ENCODE measurements around the gene RIOK2. TPM values are rescaled to one million over a fixed set of nuclear protein-coding genes. Genes with fewer than 3 reads are reported as not detected.
"Not testable (repeated sequence)": the region's sequence is repeated elsewhere in the genome, so short reads cannot be mapped to it uniquely, and the experiment has no call there.

The RIOK2 gene
- total RNA-seq, 1 donor: 37.6 TPM

GRCh38 chr5:97192580-97193354 lies 9.7 kb upstream of the RIOK2 start:
- DNase-seq (ENCODE audit: low read depth): no peak
- H3K4me3 ChIP-seq (ENCODE audit: low read depth, low read length): no peak overlapping the region
- TF ChIP-seq CTCF (IDR thresholded peaks at IDR 0.05; ENCODE audit: insufficient read depth, low read depth, low read length): no peak

GRCh38 chr5:97191893-97192292 lies 8.8 kb upstream of the RIOK2 start:
- H3K4me3 ChIP-seq (ENCODE audit: low read depth, low read length): no peak overlapping the region
- TF ChIP-seq CTCF (IDR thresholded peaks at IDR 0.05; ENCODE audit: insufficient read depth, low read depth, low read length): no peak
- no peak for DNase-seq (ENCODE audit: low read depth)

GRCh38 chr5:97189523-97189922 lies 6.5 kb upstream of the RIOK2 start:
- H3K4me3 ChIP-seq (ENCODE audit: low read depth, low read length): not testable (repeated sequence)

GRCh38 chr5:97183930-97184213 lies 825 bp upstream of the RIOK2 start:
- TF ChIP-seq CTCF (IDR thresholded peaks at IDR 0.05; ENCODE audit: insufficient read depth, low read depth, low read length): no peak
- H3K4me3 ChIP-seq (ENCODE audit: low read depth, low read length): peak overlapping the region; percentile 92
- no peak for DNase-seq (ENCODE audit: low read depth)

More at GRCh38 chr5:97189523-97189922, 6.5 kb upstream of the RIOK2 start:
- DNase-seq (ENCODE audit: low read depth): not testable (repeated sequence)

- TF ChIP-seq CTCF (IDR thresholded peaks at IDR 0.05; ENCODE audit: insufficient read depth, low read depth, low read length): no peak
- peak overlapping the region; percentile 92 for H3K4me3 ChIP-seq (ENCODE audit: low read depth, low read length)
- no peak for DNase-seq (ENCODE audit: low read depth)
Observed at GRCh38 chr5:97182571-97183099, 412 bp downstream of the RIOK2 start.

- peak overlapping the region; percentile 92 for H3K4me3 ChIP-seq (ENCODE audit: low read depth, low read length)
- TF ChIP-seq CTCF (IDR thresholded peaks at IDR 0.05; ENCODE audit: insufficient read depth, low read depth, low read length): no peak
- peak; percentile 38 for DNase-seq (ENCODE audit: low read depth)
Observed at GRCh38 chr5:97181856-97182545, 1.0 kb downstream of the RIOK2 start.

GRCh38 chr5:97179457-97179856 lies 3.6 kb downstream of the RIOK2 start:
- not testable (repeated sequence) for H3K4me3 ChIP-seq (ENCODE audit: low read depth, low read length); DNase-seq (ENCODE audit: low read depth)
